HL-60 (cell line): ENCODE results near the gene DEDD.

ENCODE experiments used
- GABPA ChIP-seq: IDR thresholded peaks from 2 replicates; pipeline ENCODE4 v1.6.1; 2012; ENCODE audit warnings: low read depth
- POLR2AphosphoS5 ChIP-seq: IDR thresholded peaks from 2 replicates; pipeline ENCODE4 v1.6.1; 2012; ENCODE audit warnings: low read depth
- SPI1 ChIP-seq: IDR thresholded peaks from 2 replicates; pipeline ENCODE4 v1.6.1; 2012; ENCODE audit warnings: low read depth, mild to moderate bottlenecking, borderline replicate concordance
- TF ChIP-seq, protein P1 (sequence below): IDR thresholded peaks from one replicate; pipeline ENCODE4 v1.5.1; 2011; ENCODE audit warnings: low read length, control low read depth, inconsistent platforms; ENCODE audit not compliant: insufficient read depth
- TF ChIP-seq, protein P2 (sequence below): IDR thresholded peaks from 2 replicates; pipeline ENCODE4 v1.6.1; 2012; ENCODE audit warnings: low read depth; ENCODE audit not compliant: insufficient replicate concordance

DNA sequence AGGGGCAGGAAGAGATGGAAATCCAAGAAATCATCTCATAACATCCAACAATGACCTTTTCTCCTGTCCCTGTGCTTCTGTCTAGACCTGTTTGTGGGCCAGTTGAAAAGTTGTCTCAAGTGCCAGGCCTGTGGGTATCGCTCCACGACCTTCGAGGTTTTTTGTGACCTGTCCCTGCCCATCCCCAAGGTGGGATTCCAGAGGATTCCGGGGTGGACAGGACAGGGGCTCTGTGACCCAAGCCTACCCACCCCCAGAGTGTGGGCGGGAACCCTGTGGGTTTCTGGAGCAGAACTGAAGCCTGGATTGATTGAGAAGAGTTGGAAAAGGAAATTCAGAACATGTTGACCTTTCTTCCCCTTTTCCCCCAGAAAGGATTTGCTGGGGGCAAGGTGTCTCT is 31.3 kb upstream of the DEDD start:
- TF ChIP-seq, protein P1, sequence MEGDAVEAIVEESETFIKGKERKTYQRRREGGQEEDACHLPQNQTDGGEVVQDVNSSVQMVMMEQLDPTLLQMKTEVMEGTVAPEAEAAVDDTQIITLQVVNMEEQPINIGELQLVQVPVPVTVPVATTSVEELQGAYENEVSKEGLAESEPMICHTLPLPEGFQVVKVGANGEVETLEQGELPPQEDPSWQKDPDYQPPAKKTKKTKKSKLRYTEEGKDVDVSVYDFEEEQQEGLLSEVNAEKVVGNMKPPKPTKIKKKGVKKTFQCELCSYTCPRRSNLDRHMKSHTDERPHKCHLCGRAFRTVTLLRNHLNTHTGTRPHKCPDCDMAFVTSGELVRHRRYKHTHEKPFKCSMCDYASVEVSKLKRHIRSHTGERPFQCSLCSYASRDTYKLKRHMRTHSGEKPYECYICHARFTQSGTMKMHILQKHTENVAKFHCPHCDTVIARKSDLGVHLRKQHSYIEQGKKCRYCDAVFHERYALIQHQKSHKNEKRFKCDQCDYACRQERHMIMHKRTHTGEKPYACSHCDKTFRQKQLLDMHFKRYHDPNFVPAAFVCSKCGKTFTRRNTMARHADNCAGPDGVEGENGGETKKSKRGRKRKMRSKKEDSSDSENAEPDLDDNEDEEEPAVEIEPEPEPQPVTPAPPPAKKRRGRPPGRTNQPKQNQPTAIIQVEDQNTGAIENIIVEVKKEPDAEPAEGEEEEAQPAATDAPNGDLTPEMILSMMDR, result no peak
- TF ChIP-seq POLR2AphosphoS5, result no peak
- TF ChIP-seq, protein P2, sequence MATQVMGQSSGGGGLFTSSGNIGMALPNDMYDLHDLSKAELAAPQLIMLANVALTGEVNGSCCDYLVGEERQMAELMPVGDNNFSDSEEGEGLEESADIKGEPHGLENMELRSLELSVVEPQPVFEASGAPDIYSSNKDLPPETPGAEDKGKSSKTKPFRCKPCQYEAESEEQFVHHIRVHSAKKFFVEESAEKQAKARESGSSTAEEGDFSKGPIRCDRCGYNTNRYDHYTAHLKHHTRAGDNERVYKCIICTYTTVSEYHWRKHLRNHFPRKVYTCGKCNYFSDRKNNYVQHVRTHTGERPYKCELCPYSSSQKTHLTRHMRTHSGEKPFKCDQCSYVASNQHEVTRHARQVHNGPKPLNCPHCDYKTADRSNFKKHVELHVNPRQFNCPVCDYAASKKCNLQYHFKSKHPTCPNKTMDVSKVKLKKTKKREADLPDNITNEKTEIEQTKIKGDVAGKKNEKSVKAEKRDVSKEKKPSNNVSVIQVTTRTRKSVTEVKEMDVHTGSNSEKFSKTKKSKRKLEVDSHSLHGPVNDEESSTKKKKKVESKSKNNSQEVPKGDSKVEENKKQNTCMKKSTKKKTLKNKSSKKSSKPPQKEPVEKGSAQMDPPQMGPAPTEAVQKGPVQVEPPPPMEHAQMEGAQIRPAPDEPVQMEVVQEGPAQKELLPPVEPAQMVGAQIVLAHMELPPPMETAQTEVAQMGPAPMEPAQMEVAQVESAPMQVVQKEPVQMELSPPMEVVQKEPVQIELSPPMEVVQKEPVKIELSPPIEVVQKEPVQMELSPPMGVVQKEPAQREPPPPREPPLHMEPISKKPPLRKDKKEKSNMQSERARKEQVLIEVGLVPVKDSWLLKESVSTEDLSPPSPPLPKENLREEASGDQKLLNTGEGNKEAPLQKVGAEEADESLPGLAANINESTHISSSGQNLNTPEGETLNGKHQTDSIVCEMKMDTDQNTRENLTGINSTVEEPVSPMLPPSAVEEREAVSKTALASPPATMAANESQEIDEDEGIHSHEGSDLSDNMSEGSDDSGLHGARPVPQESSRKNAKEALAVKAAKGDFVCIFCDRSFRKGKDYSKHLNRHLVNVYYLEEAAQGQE, result no peak
- no peak for TF ChIP-seq SPI1
- TF ChIP-seq GABPA, result no peak
